SK-N-MC (cell line): ENCODE measurements around the gene ERICH2.
A peak's percentile ranks its signal among the peaks of the same experiment; 100 is the strongest.

Experiments
- DNase-seq: peaks from one replicate; pipeline ENCODE4 v3.0.0-alpha.2; 2011; ENCODE audit warnings: low read depth, low spot score
- H3K27ac ChIP-seq: fragments of 200-600 bp; sonication (generic); 2 replicates; pipeline ENCODE4 v1.5.1; 2016; ENCODE audit warnings: mixed run types
- H3K36me3 ChIP-seq: fragments of 200-600 bp; sonication (generic); 2 replicates; pipeline ENCODE4 v1.6.1; 2017; ENCODE audit warnings: antibody characterized with exemption, low read length, mixed read lengths; ENCODE audit not compliant: insufficient read depth
- H3K4me3 ChIP-seq: fragments of 200-600 bp; sonication (generic); 2 replicates; pipeline ENCODE4 v1.5.1; 2016
- H3K9ac ChIP-seq: fragments of 200-600 bp; sonication (generic); 2 replicates; pipeline ENCODE4 v1.8.0; 2017; ENCODE audit warnings: mixed run types, mixed read lengths; ENCODE audit not compliant: insufficient read length
- H3K9me3 ChIP-seq: fragments of 200-600 bp; sonication (generic); 2 replicates; pipeline ENCODE4 v1.6.1; 2017; ENCODE audit warnings: low read depth, mild to moderate bottlenecking, antibody characterized with exemption, low read length, moderate library complexity, mixed read lengths
- EZH2 ChIP-seq: fragments of 200-600 bp; sonication (generic); IDR thresholded peaks from one replicate; pipeline ENCODE4 v1.6.1; 2017; ENCODE audit warnings: antibody characterized with exemption
- FOXP2 ChIP-seq: optimal IDR thresholded peaks from 2 replicates; pipeline ENCODE3; 2011; ENCODE audit warnings: mild to moderate bottlenecking, moderate library complexity; ENCODE audit not compliant: insufficient read depth; ENCODE audit errors: extremely low read length, control extremely low read depth
- POLR2AphosphoS5 ChIP-seq: IDR thresholded peaks from 2 replicates; pipeline ENCODE4 v1.6.1; 2012; ENCODE audit warnings: mild to moderate bottlenecking, low read depth, low read length, borderline replicate concordance

Gene ERICH2

DNA sequence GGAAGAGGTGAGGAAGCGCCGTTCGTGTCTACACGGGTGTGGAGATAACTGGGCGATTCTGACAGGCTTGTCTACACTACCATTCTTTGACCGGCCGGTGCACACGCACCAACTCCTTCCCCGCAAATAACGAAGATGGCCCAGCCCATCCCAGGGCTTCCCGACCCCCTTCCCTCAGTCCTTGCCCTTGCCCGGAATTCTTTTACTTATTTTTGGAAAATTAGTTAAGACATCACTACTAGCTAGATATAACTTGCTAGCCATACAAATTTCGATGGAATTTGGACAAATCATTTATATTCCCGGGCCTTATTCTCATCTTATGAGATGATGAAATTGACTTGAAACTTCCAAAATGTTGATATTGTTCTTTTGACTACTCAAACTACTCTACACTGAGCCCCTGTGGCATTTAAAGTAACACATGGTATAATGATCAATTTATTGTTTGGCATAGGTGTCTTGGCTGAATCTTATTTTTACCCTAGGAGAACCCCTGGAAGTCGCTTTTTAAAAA is 1.3 kb downstream of the ERICH2 start:
- H3K4me3 ChIP-seq, result peak overlapping the region; percentile 80
- H3K27ac ChIP-seq, result no peak overlapping the region
- H3K9ac ChIP-seq, result peak overlapping the region; percentile 27
- H3K36me3 ChIP-seq, result no peaks in the 10 kb centered on the region
- no peak for DNase-seq
- TF ChIP-seq FOXP2 (no peak), EZH2 (no peak), POLR2AphosphoS5 (no peak)
- no peaks in the 10 kb centered on the region for H3K9me3 ChIP-seq

DNA sequence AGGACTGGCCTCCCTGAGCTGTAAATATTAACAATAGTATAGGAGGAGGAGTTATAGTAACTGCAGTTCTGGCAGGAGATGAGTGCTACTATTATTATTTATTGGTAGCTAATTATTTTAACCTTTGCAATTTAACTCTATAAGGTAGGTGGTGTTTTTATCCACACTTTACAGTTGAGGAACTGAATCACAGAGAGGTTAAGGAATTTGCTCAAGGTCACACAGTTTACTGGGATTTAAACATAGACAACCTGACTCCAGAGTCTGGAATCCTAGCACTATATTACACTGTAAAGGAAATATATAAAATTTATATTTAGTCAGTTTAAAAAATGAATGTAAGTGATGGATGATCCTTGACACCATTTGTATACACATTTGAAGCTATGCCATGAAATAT is 2.1 kb downstream of the ERICH2 start:
- no peak overlapping the region for H3K9ac ChIP-seq
- no peak overlapping the region for H3K4me3 ChIP-seq
- no peaks in the 10 kb centered on the region for H3K36me3 ChIP-seq
- H3K27ac ChIP-seq, result no peak overlapping the region
- TF ChIP-seq FOXP2, result no peak
- TF ChIP-seq POLR2AphosphoS5, result no peak
- no peak for TF ChIP-seq EZH2
- no peak for DNase-seq
- no peaks in the 10 kb centered on the region for H3K9me3 ChIP-seq

DNA sequence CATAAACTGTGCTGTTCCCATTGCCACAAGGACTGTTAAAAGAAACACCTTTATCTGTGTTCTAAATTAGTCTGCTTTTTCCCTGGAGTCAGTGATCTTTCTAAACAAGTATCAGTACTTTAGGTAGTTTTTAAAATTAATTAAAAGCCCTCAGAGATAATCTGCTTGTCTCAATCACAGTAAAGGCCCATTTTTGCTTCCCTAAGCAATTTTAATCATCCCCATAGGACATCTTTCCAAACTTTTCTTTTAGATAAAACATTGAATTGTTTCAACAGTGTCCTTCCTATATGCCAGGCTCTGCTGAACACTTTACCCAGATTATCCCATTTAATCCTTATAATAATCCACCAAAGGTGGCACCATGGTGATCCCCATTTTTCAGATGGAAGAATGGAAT is 3.9 kb downstream of the ERICH2 start:
- no peaks in the 10 kb centered on the region for H3K36me3 ChIP-seq
- H3K4me3 ChIP-seq, result no peak overlapping the region
- DNase-seq, result no peak
- no peak overlapping the region for H3K9ac ChIP-seq
- no peak for TF ChIP-seq FOXP2
- TF ChIP-seq EZH2, result no peak
- TF ChIP-seq POLR2AphosphoS5, result no peak
- no peaks in the 10 kb centered on the region for H3K9me3 ChIP-seq
- no peak overlapping the region for H3K27ac ChIP-seq

DNA sequence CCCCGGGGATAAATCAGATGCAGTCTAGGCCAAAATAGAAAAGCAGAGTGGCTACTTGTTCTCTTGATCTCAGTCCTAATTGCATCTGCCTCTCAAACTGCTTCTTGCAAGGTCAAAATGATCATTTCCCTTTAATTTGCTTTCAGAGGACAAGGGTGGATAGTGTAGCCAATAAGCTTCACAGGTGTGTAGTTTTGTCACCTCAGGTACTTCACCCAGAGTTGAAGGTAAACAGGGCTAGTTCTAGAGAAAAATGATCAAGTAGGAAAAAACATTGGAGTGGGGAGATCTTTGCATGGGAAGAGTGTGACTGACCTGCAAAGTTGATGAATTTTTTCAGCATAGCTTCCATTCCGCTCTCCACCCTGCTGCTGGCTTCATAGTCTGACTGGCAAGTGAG is 8.7 kb downstream of the ERICH2 start:
- TF ChIP-seq EZH2 (no peak), FOXP2 (no peak), POLR2AphosphoS5 (no peak)
- no peaks in the 10 kb centered on the region for H3K36me3 ChIP-seq
- no peak overlapping the region for H3K9ac ChIP-seq
- no peak for DNase-seq
- H3K27ac ChIP-seq, result no peak overlapping the region
- H3K4me3 ChIP-seq, result no peak overlapping the region
- no peaks in the 10 kb centered on the region for H3K9me3 ChIP-seq

DNA sequence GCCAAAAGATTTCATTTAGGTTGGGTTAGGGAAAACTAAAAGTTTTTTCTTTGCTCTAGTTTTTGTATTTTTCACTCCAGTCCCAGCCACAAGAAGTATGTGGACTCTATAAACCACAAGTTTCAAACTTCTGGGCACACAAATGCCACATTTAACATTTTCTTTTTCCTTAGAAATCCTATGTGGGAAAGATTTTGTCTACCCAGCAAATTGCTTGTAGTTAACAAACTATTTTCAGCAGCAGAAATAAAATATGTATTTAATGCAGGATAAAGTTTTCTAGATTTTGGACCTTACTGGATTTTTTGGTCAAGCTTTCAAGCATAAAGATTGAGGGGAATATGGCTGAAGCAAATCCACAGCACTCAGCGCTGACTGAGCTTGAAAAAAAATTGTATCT is 9.1 kb downstream of the ERICH2 start:
- no peak overlapping the region for H3K9ac ChIP-seq
- no peaks in the 10 kb centered on the region for H3K9me3 ChIP-seq
- no peak overlapping the region for H3K27ac ChIP-seq
- no peak for TF ChIP-seq EZH2
- TF ChIP-seq FOXP2, result no peak
- TF ChIP-seq POLR2AphosphoS5, result no peak
- H3K36me3 ChIP-seq, result no peaks in the 10 kb centered on the region
- DNase-seq, result no peak
- no peak overlapping the region for H3K4me3 ChIP-seq

DNA sequence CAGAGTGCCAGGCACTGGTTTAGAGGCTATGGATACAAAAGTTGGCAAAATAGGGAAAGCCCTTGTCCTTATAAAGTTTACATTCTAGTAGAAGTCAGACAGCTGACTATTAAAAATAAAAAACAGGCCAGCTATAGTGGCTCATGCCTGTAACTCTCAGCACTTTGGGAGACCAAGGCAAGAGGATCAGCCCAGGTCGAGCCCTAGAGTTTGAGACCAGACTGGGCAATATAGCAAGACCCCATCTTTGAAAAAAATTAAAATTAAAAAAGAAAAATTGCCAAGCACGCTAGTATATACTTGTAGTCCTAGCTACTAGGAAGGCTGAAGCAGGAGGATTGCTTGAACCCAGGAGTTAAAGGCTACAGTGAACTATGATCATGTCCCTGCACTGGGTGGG is 12.5 kb downstream of the ERICH2 start:
- Histone ChIP-seq H3K36me3 (no peaks in the 10 kb centered on the region), H3K4me3 (no peak overlapping the region), H3K27ac (no peak overlapping the region), H3K9me3 (no peaks in the 10 kb centered on the region), H3K9ac (no peak overlapping the region)
- TF ChIP-seq EZH2 (no peak), POLR2AphosphoS5 (no peak), FOXP2 (no peak)
- no peak for DNase-seq

GRCh38 chr2:170783549-170783948 is 13.4 kb downstream of the ERICH2 start:
- Histone ChIP-seq H3K4me3 (no peak overlapping the region), H3K36me3 (no peaks in the 10 kb centered on the region), H3K9me3 (no peaks in the 10 kb centered on the region), H3K27ac (no peak overlapping the region), H3K9ac (no peak overlapping the region)
- DNase-seq, result no peak
- TF ChIP-seq FOXP2, result no peak
- TF ChIP-seq EZH2, result no peak
- TF ChIP-seq POLR2AphosphoS5, result no peak

GRCh38 chr2:170798996-170799395 is 28.8 kb downstream of the ERICH2 start:
- no peaks in the 10 kb centered on the region for H3K9me3 ChIP-seq
- DNase-seq, result no peak
- H3K9ac ChIP-seq, result no peak overlapping the region
- no peaks in the 10 kb centered on the region for H3K36me3 ChIP-seq
- TF ChIP-seq FOXP2 (no peak), EZH2 (no peak), POLR2AphosphoS5 (no peak)
- no peak overlapping the region for H3K4me3 ChIP-seq
- H3K27ac ChIP-seq, result no peak overlapping the region

DNA sequence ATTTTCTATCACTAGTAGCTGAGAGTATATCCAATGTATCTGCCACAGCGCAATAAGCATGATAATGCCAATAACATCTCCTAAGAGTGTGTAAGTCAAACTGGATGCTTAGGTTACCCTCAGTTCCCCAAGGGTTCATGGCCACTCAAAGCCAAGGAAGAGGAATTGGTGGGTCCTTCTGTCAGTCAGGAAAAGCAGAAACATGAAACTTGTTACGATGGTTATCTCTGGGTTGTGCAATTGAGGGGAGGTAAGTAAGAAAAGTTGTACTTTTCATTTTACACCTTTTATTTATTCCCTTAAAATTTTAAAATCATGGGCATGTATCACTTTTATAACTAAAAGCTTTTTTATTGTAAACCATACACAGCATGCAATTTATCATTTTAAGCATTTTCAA is 36.4 kb downstream of the ERICH2 start:
- no peak for TF ChIP-seq POLR2AphosphoS5
- no peak for TF ChIP-seq FOXP2
- no peak for TF ChIP-seq EZH2
- Histone ChIP-seq H3K4me3 (no peak overlapping the region), H3K9ac (no peak overlapping the region), H3K9me3 (no peaks in the 10 kb centered on the region), H3K27ac (no peak overlapping the region), H3K36me3 (no peaks in the 10 kb centered on the region)
- DNase-seq, result no peak
